A549 treated with ZK216348 at 1 μM for 4 hours (cell line): ENCODE measurements around the gene PDLIM7. TPM values are rescaled to one million over a fixed set of nuclear protein-coding genes. Genes with fewer than 3 reads are reported as not detected.

ENCODE experiments used
- total RNA-seq: library from RNA; stranded (reverse); fragments of 200-300 nt; extraction: Qiagen RNA extraction; gene quantifications from 5 replicates; pipeline ENCODE4 v1.2.3, GENCODE V29; 2022; ENCODE audit warnings: low read depth

PDLIM7 gene, protein sequence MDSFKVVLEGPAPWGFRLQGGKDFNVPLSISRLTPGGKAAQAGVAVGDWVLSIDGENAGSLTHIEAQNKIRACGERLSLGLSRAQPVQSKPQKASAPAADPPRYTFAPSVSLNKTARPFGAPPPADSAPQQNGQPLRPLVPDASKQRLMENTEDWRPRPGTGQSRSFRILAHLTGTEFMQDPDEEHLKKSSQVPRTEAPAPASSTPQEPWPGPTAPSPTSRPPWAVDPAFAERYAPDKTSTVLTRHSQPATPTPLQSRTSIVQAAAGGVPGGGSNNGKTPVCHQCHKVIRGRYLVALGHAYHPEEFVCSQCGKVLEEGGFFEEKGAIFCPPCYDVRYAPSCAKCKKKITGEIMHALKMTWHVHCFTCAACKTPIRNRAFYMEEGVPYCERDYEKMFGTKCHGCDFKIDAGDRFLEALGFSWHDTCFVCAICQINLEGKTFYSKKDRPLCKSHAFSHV
- total RNA-seq: 65.0 to 100 TPM (median 76.8 TPM) in 5 replicates

DNA sequence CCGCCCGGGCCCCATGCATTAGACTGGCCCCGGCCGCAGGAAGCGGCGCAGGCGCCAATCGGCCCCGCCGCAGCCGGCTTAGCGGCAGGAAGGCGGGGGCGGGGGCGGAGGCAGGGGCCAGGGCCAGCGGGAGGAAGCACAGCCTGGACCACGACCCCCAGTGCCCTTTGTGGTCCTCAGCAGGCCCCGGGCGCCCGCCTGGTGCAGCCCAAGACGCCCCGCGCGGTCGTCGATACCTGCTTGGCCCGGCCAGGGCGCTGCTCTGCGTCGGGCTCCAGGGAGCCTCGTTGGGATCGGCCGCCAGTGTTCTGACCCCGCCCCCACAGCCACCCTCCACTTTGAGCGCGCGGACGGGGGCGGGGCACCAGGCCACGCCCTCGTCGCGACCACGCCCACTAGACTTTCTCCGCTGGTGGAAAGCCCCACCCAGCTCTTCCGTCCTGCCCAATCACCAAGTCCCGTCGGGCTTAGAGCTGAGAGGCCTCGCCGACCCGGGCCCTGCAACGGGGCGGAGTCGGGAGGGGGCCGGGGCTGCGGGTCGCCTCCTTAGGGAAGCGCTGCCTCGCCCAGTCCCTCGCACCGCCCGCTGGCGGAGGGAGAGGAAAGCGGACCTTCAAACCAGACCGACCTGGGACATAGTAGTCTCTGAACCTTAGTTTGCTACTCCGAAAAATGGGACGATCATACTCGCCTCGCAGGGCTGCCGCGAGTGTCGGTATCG, at the start of gene PDLIM7:
TSS of gene PDLIM7 (minus strand) at position 313 of the 721 bp plus-strand sequence. CDS start 1,092 bp downstream, outside the sequence.

DNA sequence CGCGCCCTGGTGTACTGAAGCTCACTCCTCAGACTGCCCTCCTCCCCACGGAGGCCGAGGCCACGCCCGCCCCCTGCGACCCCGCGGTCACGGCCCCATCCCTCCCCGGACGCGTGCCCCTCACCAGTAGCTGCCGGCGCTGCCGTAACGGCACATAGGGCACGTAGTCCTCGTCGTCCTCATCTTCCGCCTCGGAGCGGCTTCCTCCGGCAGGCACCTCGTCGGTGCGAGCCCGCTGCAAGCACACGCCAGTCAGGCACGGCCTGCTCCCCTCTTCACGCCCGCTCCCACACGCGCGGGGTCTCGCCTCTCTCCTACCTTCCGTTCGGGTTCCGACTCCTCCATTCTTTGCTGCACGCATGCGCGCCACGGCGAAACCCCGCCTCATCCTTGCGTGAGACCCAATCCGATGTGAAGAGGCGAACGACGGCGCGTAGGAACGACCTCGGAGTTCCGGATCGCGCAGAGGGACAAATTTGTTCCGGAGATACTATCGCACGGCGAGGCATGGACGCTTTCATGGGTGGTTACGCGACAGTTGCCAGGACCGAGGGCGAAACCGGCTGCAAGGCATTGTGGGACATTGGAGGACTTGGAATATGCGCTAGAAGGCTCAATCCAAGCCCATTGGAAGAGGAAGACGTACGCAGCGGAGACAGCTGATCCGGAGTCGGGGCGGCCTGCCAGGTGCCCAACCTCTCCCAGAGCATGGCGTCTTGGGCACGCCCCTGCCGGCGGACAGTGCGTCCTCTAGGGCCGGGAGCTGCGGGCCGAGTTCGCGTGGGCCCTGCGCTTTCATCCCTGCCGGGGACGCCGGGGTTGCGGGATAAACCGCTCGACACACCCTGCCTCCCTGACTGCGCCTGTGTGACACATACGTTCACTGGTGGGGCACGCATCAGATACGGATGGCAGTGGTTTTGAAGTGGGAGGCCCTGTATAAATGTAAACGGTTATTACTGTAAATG, 19.5 kb upstream of the PDLIM7 start, which contains the start of gene DDX41:
TSS of gene DDX41 (minus strand) at position 361 of the 968 bp plus-strand sequence. CDS start at position 345, 16 bp downstream.

DNA sequence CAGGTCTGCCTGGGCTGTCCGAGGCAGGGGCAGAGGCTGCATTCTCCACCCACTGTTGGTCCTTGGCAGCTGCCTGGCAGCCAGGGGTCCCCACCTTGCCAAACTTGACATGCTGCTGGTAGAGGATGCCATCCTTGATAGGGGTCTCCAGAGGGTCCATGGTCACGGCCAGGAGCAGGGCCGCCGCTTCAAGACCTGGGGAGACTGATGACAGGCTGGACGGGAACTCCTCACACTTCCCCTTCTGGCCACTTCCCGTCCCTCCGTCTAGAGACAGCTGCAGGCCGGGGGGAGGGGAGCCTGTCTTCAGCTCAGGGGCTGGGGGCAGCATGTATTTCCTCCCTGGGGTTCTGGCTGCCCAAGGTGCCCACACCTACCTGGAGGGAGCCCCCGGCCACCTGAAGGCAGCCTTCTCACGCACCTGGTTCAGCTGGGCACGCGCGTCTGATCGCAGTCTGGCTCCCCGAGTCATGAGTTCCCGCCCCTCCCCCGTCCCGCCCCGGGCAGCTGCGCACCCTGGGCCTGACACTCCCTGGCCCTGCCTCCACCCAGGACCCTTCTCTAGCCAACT, 12.1 kb upstream of the PDLIM7 start, which contains the start of gene DOK3:
TSS of gene DOK3 (minus strand) at position 446 of the 571 bp plus-strand sequence. CDS start at position 160, 286 bp downstream.

DNA sequence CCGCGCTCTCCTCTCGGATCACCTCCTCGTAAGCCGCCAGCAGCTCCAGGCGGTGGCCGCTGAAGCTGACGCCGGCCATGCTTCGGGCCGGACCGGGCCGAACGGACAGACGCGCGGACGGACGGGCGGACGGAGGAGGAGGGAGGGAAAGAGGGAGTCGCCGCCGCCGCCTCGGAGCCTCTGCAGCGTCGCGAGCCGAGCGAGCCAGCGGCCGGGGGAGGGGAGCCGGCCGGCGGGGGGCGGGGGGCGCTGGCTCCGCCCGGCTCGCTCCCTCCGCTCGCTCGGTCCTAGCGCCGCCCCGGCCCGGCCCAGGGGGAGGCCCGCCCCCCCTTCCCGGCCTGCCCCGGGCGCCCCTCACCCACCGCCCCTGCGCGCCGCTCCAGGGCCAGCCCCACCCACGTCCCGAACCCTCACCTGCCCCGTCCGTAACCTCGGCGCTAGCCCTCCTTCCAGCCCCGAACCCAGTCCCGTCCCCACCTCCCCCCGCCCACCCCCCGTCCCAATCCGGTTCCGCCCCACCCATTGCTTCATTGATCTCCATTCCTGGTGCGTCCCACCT, 23.9 kb downstream of the PDLIM7 start, which contains the start of gene DBN1:
TSS of gene DBN1 (minus strand) at position 192 of the 559 bp plus-strand sequence. CDS start at position 79, 113 bp downstream.

DNA sequence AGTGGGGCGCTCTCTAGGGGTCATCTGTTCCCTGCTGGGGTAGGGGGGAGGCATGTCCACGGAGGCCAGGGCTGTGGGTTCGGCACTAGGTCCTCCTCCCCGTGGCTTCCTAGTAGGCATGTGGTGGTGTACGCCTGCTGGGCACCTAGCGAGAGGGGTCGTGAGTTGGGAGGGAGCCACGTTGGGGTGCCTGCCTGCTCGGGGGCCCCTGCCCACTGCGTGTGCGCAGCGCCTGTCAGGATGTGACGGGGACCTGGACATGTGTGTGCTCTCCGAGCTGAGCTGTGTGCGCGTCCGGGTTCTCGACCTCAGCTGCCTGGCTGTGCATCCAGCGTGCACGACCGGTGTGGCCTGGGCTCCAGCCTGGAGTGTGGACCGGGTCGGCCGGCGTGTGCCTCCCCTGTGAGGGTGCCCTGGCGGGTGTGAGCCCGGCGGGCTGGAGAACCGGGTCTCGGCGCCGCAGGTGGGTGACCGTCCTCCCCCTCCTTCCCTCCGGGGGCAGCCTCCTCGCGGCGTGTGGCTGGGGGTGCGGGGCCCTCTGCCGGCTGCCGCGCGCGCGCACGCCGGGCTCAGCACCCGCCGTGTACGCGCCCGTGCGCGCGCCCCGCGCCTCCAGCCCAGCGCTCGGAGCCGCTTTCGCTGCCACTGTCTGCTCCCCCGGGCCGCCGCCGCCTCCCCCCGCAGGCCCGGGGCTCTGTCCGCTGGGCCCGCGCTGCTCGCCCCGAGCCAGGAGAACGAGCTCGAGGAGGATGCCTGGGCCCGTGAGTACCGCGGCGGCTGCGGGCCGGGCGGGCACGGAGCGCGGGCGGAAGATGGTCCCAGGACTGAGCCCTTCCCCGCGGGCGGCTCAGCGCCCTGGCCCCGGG, 51.0 kb downstream of the PDLIM7 start, which contains the start of gene PRR7:
TSS of gene PRR7 (plus strand) at position 615 of the 866 bp plus-strand sequence. CDS start 8,254 bp downstream, outside the sequence.

Other genes starting within 250 kb of the PDLIM7 start
- gene RAB24, start 193.9 kb downstream of the PDLIM7 start, total RNA-seq: 17.8 to 29.4 TPM (median 27.5 TPM) in 5 replicates
- gene PRELID1, start 193.8 kb downstream of the PDLIM7 start, total RNA-seq: 252 to 395 TPM (median 363 TPM) in 5 replicates
- gene MXD3, start 185.7 kb downstream of the PDLIM7 start, total RNA-seq: 9.4 to 21.9 TPM (median 17.1 TPM) in 5 replicates
- gene LMAN2, start 145.9 kb downstream of the PDLIM7 start, total RNA-seq: 160 to 242 TPM (median 196 TPM) in 5 replicates
- 4.3 to 6.5 TPM (median 5.0 TPM) in 5 replicates for gene RGS14, start 139.7 kb downstream of the PDLIM7 start, total RNA-seq
- not detected in 5 replicates for gene SLC34A1, start 113.2 kb downstream of the PDLIM7 start, total RNA-seq
- gene PFN3, start 96.9 kb downstream of the PDLIM7 start, total RNA-seq: not detected in 5 replicates
- 11.6 to 25.9 TPM (median 23.8 TPM) in 5 replicates for gene F12, start 88.0 kb downstream of the PDLIM7 start, total RNA-seq
- 19.0 to 28.3 TPM (median 25.2 TPM) in 5 replicates for gene GRK6, start 70.9 kb downstream of the PDLIM7 start, total RNA-seq
- 12.4 to 41.6 TPM (median 34.4 TPM) in 5 replicates for gene PRR7, start 50.8 kb downstream of the PDLIM7 start, total RNA-seq
- 44.4 to 81.4 TPM (median 67.6 TPM) in 5 replicates for gene DBN1, start 24.0 kb downstream of the PDLIM7 start, total RNA-seq
- 1.6 to 5.5 TPM (median 4.2 TPM) in 5 replicates for gene DOK3, start 12.2 kb upstream of the PDLIM7 start, total RNA-seq
- 89.5 to 135 TPM (median 113 TPM) in 5 replicates for gene DDX41, start 19.4 kb upstream of the PDLIM7 start, total RNA-seq
- 16.2 to 38.0 TPM (median 33.9 TPM) in 5 replicates for gene FAM193B, start 57.0 kb upstream of the PDLIM7 start, total RNA-seq
- 267 to 288 TPM (median 273 TPM) in 5 replicates for gene TMED9, start 94.6 kb upstream of the PDLIM7 start, total RNA-seq
- 11.6 to 29.9 TPM (median 27.6 TPM) in 5 replicates for gene B4GALT7, start 102.5 kb upstream of the PDLIM7 start, total RNA-seq